Adrenal gland (tissue), 12 donors: ENCODE results near the gene LAD1. TPM values are rescaled to one million over a fixed set of nuclear protein-coding genes. Genes with fewer than 3 reads are reported as not detected.

Experiments
- DNase-seq, 7 donors: peaks; one replicate each; pipeline ENCODE4 v3.0.0-alpha.2; 2019 to 2020
- H3K27ac ChIP-seq, 5 donors: fragments of 200-600 bp; sonication (generic) in 4 of 5; 1 replicate in 3 of 5; 2 replicates in 2 of 5; pipeline versions ENCODE4 v1.5.1 to v1.8.0; 2016 to 2020; ENCODE audit warnings: mild to moderate bottlenecking in 1 of 5
- H3K27me3 ChIP-seq: fragments of 200-600 bp; 2 replicates; pipeline ENCODE4 v1.8.0; 2021
- H3K36me3 ChIP-seq, 2 donors: fragments of 200-600 bp; replicated peaks in 1 of 2; 1 replicate in 1 of 2; 2 replicates in 1 of 2; pipeline versions ENCODE4 v1.5.1 to v1.8.0; 2018 to 2022
- H3K4me1 ChIP-seq, 2 donors: fragments of 200-600 bp; replicated peaks in 1 of 2; 1 replicate in 1 of 2; 2 replicates in 1 of 2; pipeline versions ENCODE4 v1.5.1 to v1.8.0; 2018 to 2021
- H3K4me3 ChIP-seq, 4 donors: fragments of 200-600 bp; sonication (generic) in 3 of 4; one replicate each; pipeline ENCODE4 v1.5.1; 2016 to 2018
- H3K9me3 ChIP-seq, 3 donors: fragments of 200-600 bp; sonication (generic) in 1 of 3; replicated peaks in 1 of 3; 1 replicate in 2 of 3; 2 replicates in 1 of 3; pipeline versions ENCODE4 v1.5.1 to v1.8.0; 2016 to 2021
- POLR2A ChIP-seq, 2 donors: fragments of 450-650 bp; IDR thresholded peaks; one replicate each; pipeline ENCODE4 v1.6.1; 2017; ENCODE audit warnings: antibody characterized with exemption in 2 of 2, mild to moderate bottlenecking in 2 of 2, moderate library complexity in 1 of 2
- WGBS, 4 donors: extraction: QIAGEN DNeasy Blood & Tissue Kit in 2 of 4; methylation state at CpG; one replicate each; pipeline versions ENCODE4 v1.1.5 to v1.1.7; 2013 to 2017; 5-methylcytosine and 5-hydroxymethylcytosine counted together
- intact Hi-C, 2 donors: fragments of 100-400 bp; cut with DNase I; formaldehyde crosslinking; loops; one replicate each; pipeline versions ENCODE4 v1.14.1 to v1.15.0; 2022 to 2023
- polyA plus RNA-seq, 3 donors: library from polyadenylated mRNA; stranded (reverse); fragments of 200-250 nt in 2 of 3; fragments of 350-450 nt in 1 of 3; fragmentation: Illumina TruSeq in 1 of 3; extraction: RNeasy Lipid Tissue Mini Kit (QIAGEN cat#74804) in 1 of 3; gene quantifications; one replicate each; pipeline ENCODE4 v1.2.3, GENCODE V29; 2013 to 2014
- total RNA-seq, 9 donors: library from RNA; depleted of rRNA in 4 of 9; stranded (reverse); fragments of >200 nt in 4 of 9; fragments of 120-200 nt in 1 of 9; fragmentation: NEBNext Ultra II Directional in 1 of 9; extraction: Animal tissue kit (Norgen Biotek cat#: 25700) in 1 of 9; gene quantifications; one replicate each; pipeline versions ENCODE4 v1.1.0 to v1.2.4, GENCODE V29; 2013 to 2023
- TF ChIP-seq, protein P1 (sequence below), 6 experiments: fragments of 450-650 bp in 4 of 6; fragments of 200-600 bp in 2 of 6; sonication (generic) in 1 of 6; IDR thresholded peaks; 1 replicate in 5 of 6; 2 replicates in 1 of 6; pipeline versions ENCODE4 v1.5.1 to v1.8.0; 2016 to 2021; ENCODE audit warnings: antibody characterized with exemption in 6 of 6, mild to moderate bottlenecking in 2 of 6, moderate library complexity in 1 of 6
- donor health status: healthy with polysubstance abuse.
- donor health status: Bipolar disorder and iron deficiency.
- donor health status: DM: yes; HTN: yes; CAD: no.
- donor health status: DM: no; HTN: no; CAD: no.
- donor health status: DM: no; HTN: no; CAD: no.
- donor health status: DM: yes; HTN: yes; CAD: no.

LAD1 gene
- total and polyA plus RNA-seq, 12 donors: 0.08 to 0.61 (median 0.17) TPM; not detected in 7

DNA sequence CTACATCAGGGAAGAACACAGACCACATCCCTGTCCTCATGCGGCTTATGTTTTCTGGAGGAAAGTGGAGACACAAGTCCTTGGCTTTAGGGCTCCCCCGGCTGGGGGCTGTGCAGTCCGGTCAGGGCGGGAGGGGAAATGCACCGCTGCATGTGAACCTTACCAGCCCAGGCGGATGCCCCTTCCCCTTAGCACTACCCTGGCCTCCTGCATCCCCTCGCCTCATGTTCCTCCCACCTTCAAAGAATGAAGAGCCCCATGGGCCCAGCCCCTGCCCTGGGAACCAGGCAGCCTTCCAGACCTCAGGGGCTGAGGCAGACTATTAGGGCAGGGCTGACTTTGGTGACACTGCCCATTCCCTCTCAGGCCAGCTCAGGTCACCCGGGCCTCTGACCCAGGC lies 67.1 kb downstream of the LAD1 start:
- Histone ChIP-seq H3K9me3 (no peaks in the 10 kb centered on the region), H3K27me3 (no peaks in the 10 kb centered on the region), H3K27ac (no peak overlapping the region), H3K4me1 (no peaks in the 10 kb centered on the region), H3K36me3 (no peaks in the 10 kb centered on the region), H3K4me3 (no peak overlapping the region)
- WGBS, 4 donors: 84 to 95% (median 89%) methylated on average over 5 to 8 of the region's 8 CpGs
- intact Hi-C loops: no loop called here
- DNase-seq: no peak
- TF ChIP-seq POLR2A (IDR thresholded peaks at IDR 0.05): no peak
- TF ChIP-seq, protein P1, sequence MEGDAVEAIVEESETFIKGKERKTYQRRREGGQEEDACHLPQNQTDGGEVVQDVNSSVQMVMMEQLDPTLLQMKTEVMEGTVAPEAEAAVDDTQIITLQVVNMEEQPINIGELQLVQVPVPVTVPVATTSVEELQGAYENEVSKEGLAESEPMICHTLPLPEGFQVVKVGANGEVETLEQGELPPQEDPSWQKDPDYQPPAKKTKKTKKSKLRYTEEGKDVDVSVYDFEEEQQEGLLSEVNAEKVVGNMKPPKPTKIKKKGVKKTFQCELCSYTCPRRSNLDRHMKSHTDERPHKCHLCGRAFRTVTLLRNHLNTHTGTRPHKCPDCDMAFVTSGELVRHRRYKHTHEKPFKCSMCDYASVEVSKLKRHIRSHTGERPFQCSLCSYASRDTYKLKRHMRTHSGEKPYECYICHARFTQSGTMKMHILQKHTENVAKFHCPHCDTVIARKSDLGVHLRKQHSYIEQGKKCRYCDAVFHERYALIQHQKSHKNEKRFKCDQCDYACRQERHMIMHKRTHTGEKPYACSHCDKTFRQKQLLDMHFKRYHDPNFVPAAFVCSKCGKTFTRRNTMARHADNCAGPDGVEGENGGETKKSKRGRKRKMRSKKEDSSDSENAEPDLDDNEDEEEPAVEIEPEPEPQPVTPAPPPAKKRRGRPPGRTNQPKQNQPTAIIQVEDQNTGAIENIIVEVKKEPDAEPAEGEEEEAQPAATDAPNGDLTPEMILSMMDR (IDR thresholded peaks at IDR 0.05): no peak

DNA sequence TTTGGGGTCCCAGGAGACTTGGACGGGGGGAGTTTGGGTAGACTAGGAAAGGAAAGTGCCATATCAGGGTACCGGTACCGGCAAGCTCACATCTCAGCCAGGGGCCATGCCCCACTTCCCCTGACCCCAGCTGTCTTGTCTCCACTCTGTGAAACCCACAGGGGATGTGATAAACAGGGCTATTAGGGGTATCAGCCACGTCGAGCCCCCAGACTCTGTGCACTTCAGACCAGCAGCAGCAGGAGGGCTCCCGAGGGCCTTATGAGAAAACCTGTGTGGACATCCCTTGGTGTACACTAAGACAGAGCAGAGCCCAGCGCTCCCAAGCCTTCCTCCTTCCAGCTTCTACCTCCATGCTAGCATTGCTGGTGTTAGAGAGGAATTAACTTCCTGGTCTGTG lies 68.0 kb downstream of the LAD1 start:
- H3K27me3 ChIP-seq: no peaks in the 10 kb centered on the region
- no peak overlapping the region for H3K27ac ChIP-seq
- no peak overlapping the region for H3K4me3 ChIP-seq
- DNase-seq: no peak
- H3K4me1 ChIP-seq: no peaks in the 10 kb centered on the region
- no peaks in the 10 kb centered on the region for H3K9me3 ChIP-seq
- WGBS, 4 donors: 69 to 84% (median 81%) methylated on average over 6 to 7 of the region's 7 CpGs
- TF ChIP-seq, protein P1 (IDR thresholded peaks at IDR 0.05): no peak
- TF ChIP-seq POLR2A (IDR thresholded peaks at IDR 0.05): no peak
- intact Hi-C loops: no loop called here
- H3K36me3 ChIP-seq: no peaks in the 10 kb centered on the region

Other genes with a start within 250 kb of the LAD1 start
- 100 to 1,000 TPM in 8 of 9 donors, 10 to 100 TPM in 1; 99.0 to 283 (median 137) TPM for gene TMEM9, start 244.8 kb downstream of the LAD1 start, total RNA-seq
- 100 to 1,000 TPM in 2 of 3 donors, 10 to 100 TPM in 1; 78.5 to 115 (median 100) TPM for gene TMEM9, start 244.8 kb downstream of the LAD1 start, polyA plus RNA-seq
- gene IGFN1, start 208.5 kb downstream of the LAD1 start, total RNA-seq: 1 to 10 TPM in 2 of 9 donors, under 1 TPM in 4, not detected in 3; 0.23 to 1.3 (median 0.27) TPM
- 1 to 10 TPM in 2 of 3 donors, under 1 TPM in 1; 0.09 to 3.0 (median 2.6) TPM for gene IGFN1, start 208.5 kb downstream of the LAD1 start, polyA plus RNA-seq
- gene PKP1, start 115.8 kb downstream of the LAD1 start, total RNA-seq: under 1 TPM in 7 of 9 donors, not detected in 2; 0.06 to 0.42 (median 0.26) TPM
- under 1 TPM; 0.08 to 0.98 (median 0.11) TPM for gene PKP1, start 115.8 kb downstream of the LAD1 start, polyA plus RNA-seq
- gene TNNT2, start 21.6 kb downstream of the LAD1 start, total RNA-seq: 10 to 100 TPM in 1 of 9 donors, 1 to 10 TPM in 4, under 1 TPM in 2, not detected in 2; 0.39 to 10.5 (median 1.8) TPM
- 10 to 100 TPM; 10.3 to 37.3 (median 14.0) TPM for gene TNNT2, start 21.6 kb downstream of the LAD1 start, polyA plus RNA-seq
- gene TNNI1, start 22.4 kb upstream of the LAD1 start, total RNA-seq: 1 to 10 TPM in 1 of 9 donors, under 1 TPM in 2, not detected in 6; 0.14 to 4.3 (median 0.22) TPM
- under 1 TPM in 1 of 3 donors, not detected in 2; 0.27 TPM for gene TNNI1, start 22.4 kb upstream of the LAD1 start, polyA plus RNA-seq
- 10 to 100 TPM in 8 of 9 donors, 1 to 10 TPM in 1; 5.7 to 64.7 (median 27.8) TPM for gene PHLDA3, start 69.9 kb upstream of the LAD1 start, total RNA-seq
- gene PHLDA3, start 69.9 kb upstream of the LAD1 start, polyA plus RNA-seq: 10 to 100 TPM in 2 of 3 donors, 1 to 10 TPM in 1; 2.1 to 30.7 (median 30.4) TPM
- gene CSRP1, start 107.8 kb upstream of the LAD1 start, total RNA-seq: 100 to 1,000 TPM in 5 of 9 donors, 10 to 100 TPM in 4; 30.5 to 470 (median 121) TPM
- 100 to 1,000 TPM in 2 of 3 donors, 10 to 100 TPM in 1; 85.6 to 159 (median 156) TPM for gene CSRP1, start 107.8 kb upstream of the LAD1 start, polyA plus RNA-seq
- gene NAV1, start 139.8 kb upstream of the LAD1 start, total RNA-seq: 10 to 100 TPM in 8 of 9 donors, 1 to 10 TPM in 1; 8.7 to 21.9 (median 15.8) TPM
- gene NAV1, start 139.8 kb upstream of the LAD1 start, polyA plus RNA-seq: 10 to 100 TPM in 1 of 3 donors, 1 to 10 TPM in 2; 3.0 to 11.3 (median 4.4) TPM